Neural cell (in vitro differentiated cells): Measurements from ENCODE around the gene PARD3B. TPM values are rescaled to one million over a fixed set of nuclear protein-coding genes. Genes with fewer than 3 reads are reported as not detected.

Experiments
- H2AFZ ChIP-seq: fragments of 200-600, 300-800 bp; sonication (generic), shearing (Covaris generic); 2 replicates; pipeline ENCODE4 v1.6.0; 2014; ENCODE audit warnings: low read depth, mild to moderate bottlenecking, antibody characterized with exemption, low read length, moderate library complexity
- H3F3A ChIP-seq: fragments of 200-600 bp; shearing (Covaris generic); 2 replicates; pipeline ENCODE4 v1.6.1; 2016; ENCODE audit warnings: mild to moderate bottlenecking, moderate library complexity, mixed read lengths, antibody characterized with exemption, low read length; ENCODE audit not compliant: insufficient read depth, poor library complexity, severe bottlenecking
- H3K27ac ChIP-seq: fragments of 200-600, 300-800 bp; sonication (generic), shearing (Covaris generic); 2 replicates; pipeline ENCODE4 v1.5.1; 2014; ENCODE audit warnings: mild to moderate bottlenecking, low read length, moderate library complexity
- H3K27me3 ChIP-seq: fragments of 300-800, 200-600 bp; sonication (generic), shearing (Covaris generic); 2 replicates; pipeline ENCODE4 v1.6.0; 2014; ENCODE audit warnings: mild to moderate bottlenecking, low read depth, low read length, moderate library complexity; ENCODE audit not compliant: insufficient read depth
- H3K36me3 ChIP-seq: fragments of 300-800, 200-600 bp; sonication (generic), shearing (Covaris generic); 2 replicates; pipeline ENCODE4 v1.5.1; 2014; ENCODE audit warnings: mild to moderate bottlenecking, antibody characterized with exemption, low read length, moderate library complexity; ENCODE audit not compliant: insufficient read depth
- H3K4me2 ChIP-seq: fragments of 300-800, 200-600 bp; sonication (generic), shearing (Covaris generic); 2 replicates; pipeline ENCODE4 v1.6.0; 2014; ENCODE audit warnings: mild to moderate bottlenecking, low read length
- H3K4me3 ChIP-seq: fragments of 300-800, 200-600 bp; sonication (generic), shearing (Covaris generic); 2 replicates; pipeline ENCODE4 v1.5.1; 2014; ENCODE audit warnings: mild to moderate bottlenecking, low read length, moderate library complexity
- H3K79me2 ChIP-seq: fragments of 200-600 bp; shearing (Covaris generic); replicated peaks from 2 replicates; pipeline ENCODE4 v1.6.0; 2014; ENCODE audit warnings: mild to moderate bottlenecking, low read length, moderate library complexity; ENCODE audit not compliant: insufficient read depth
- H3K9ac ChIP-seq: fragments of 300-800, 200-600 bp; sonication (generic), shearing (Covaris generic); 2 replicates; pipeline ENCODE4 v1.6.1; 2016; ENCODE audit warnings: mild to moderate bottlenecking, low read length, mixed read lengths
- H3K9me2 ChIP-seq: fragments of 200-600 bp; shearing (Covaris generic); 2 replicates; pipeline ENCODE4 v1.6.1; 2016; ENCODE audit warnings: mild to moderate bottlenecking, low read length, mixed read lengths; ENCODE audit not compliant: insufficient read depth
- H3K9me3 ChIP-seq: fragments of 200-600, 300-800 bp; sonication (generic), shearing (Covaris generic); 2 replicates; pipeline ENCODE4 v1.6.1; 2016; ENCODE audit warnings: mild to moderate bottlenecking, mixed run types, low read length, moderate library complexity, mixed read lengths
- H4K20me1 ChIP-seq: fragments of 200-600 bp; shearing (Covaris generic); 2 replicates; pipeline ENCODE4 v1.6.1; 2016; ENCODE audit warnings: mild to moderate bottlenecking, mixed run types; ENCODE audit not compliant: insufficient read depth
- CTCF ChIP-seq: fragments of 450-650 bp; IDR thresholded peaks from 2 replicates; pipeline ENCODE4 v1.5.1; 2014; ENCODE audit warnings: antibody characterized with exemption, mild to moderate bottlenecking, moderate library complexity; ENCODE audit not compliant: poor library complexity, severe bottlenecking
- EP300 ChIP-seq: fragments of 450-650 bp; conservative IDR thresholded peaks from 2 replicates; pipeline ENCODE4 v1.6.1; 2014; ENCODE audit warnings: antibody characterized with exemption, mild to moderate bottlenecking, moderate library complexity; ENCODE audit not compliant: poor library complexity, severe bottlenecking
- EZH2 ChIP-seq: fragments of 200-600, 300-800 bp; shearing (Covaris generic), sonication (generic); IDR thresholded peaks from 2 replicates; pipeline ENCODE4 v1.6.1; 2014; ENCODE audit warnings: antibody characterized with exemption, low read length, borderline replicate concordance, mild to moderate bottlenecking; ENCODE audit not compliant: insufficient read depth, poor library complexity, severe bottlenecking
- MXI1 ChIP-seq: fragments of 450-650 bp; conservative IDR thresholded peaks from 2 replicates; pipeline ENCODE4 v1.6.1; 2014; ENCODE audit warnings: antibody characterized with exemption, mild to moderate bottlenecking; ENCODE audit not compliant: poor library complexity, severe bottlenecking
- POLR2AphosphoS5 ChIP-seq: IDR thresholded peaks from 2 replicates; pipeline ENCODE4 v1.6.1; 2012
- RAD21 ChIP-seq: fragments of 450-650 bp; conservative IDR thresholded peaks from 2 replicates; pipeline ENCODE4 v1.6.1; 2014; ENCODE audit warnings: antibody characterized with exemption, mild to moderate bottlenecking, moderate library complexity
- REST ChIP-seq: IDR thresholded peaks from 2 replicates; pipeline ENCODE4 v1.6.1; 2012; ENCODE audit warnings: borderline replicate concordance
- SMC3 ChIP-seq: fragments of 450-650 bp; conservative IDR thresholded peaks from 2 replicates; pipeline ENCODE4 v1.6.1; 2014; ENCODE audit warnings: antibody characterized with exemption, mild to moderate bottlenecking, moderate library complexity; ENCODE audit not compliant: poor library complexity
- TAF1 ChIP-seq: IDR thresholded peaks from 2 replicates; pipeline ENCODE4 v1.6.1; 2012; ENCODE audit warnings: low read depth
- polyA plus RNA-seq: library from polyadenylated mRNA; depleted of rRNA; stranded (reverse); fragments of >200 nt; gene quantifications from 2 replicates; pipeline ENCODE4 v1.2.3, GENCODE V29; 2014

Gene PARD3B
- polyA plus RNA-seq, 1 donor from 2014 or later = 0.54 TPM

GRCh38 chr2:204846471-204846870, 301.2 kb downstream of the PARD3B start:
- Histone ChIP-seq H3K79me2 (no peaks in the 10 kb centered on the region), H3K27ac (no peak overlapping the region), H3K9me3 (no peaks in the 10 kb centered on the region), H4K20me1 (no peaks in the 10 kb centered on the region), H3F3A (no peaks in the 10 kb centered on the region), H3K4me3 (no peak overlapping the region), H3K9ac (no peak overlapping the region), H3K4me2 (no peak overlapping the region), H3K9me2 (no peaks in the 10 kb centered on the region), H3K27me3 (no peaks in the 10 kb centered on the region), H2AFZ (no peak overlapping the region), H3K36me3 (no peaks in the 10 kb centered on the region)
- TF ChIP-seq REST (no peak), EP300 (no peak), EZH2 (no peak), POLR2AphosphoS5 (no peak), MXI1 (no peak), CTCF (no peak), SMC3 (no peak), RAD21 (no peak), TAF1 (no peak)

- no peak overlapping the region for H3K27ac ChIP-seq
- no peaks in the 10 kb centered on the region for H3K9me3 ChIP-seq
- H3F3A ChIP-seq = no peaks in the 10 kb centered on the region
- H2AFZ ChIP-seq = no peak overlapping the region
- TF ChIP-seq CTCF = no peak
- no peak for TF ChIP-seq REST
- no peaks in the 10 kb centered on the region for H4K20me1 ChIP-seq
- no peaks in the 10 kb centered on the region for H3K27me3 ChIP-seq
- H3K4me2 ChIP-seq = no peak overlapping the region
- no peaks in the 10 kb centered on the region for H3K9me2 ChIP-seq
- H3K9ac ChIP-seq = no peak overlapping the region
- no peaks in the 10 kb centered on the region for H3K36me3 ChIP-seq
- H3K79me2 ChIP-seq = no peaks in the 10 kb centered on the region
- H3K4me3 ChIP-seq = no peak overlapping the region
These were observed 304.6 kb downstream of the PARD3B start for GRCh38 chr2:204849892-204850291.
